Kidney capillary endothelial cell (primary cell): Measurements from ENCODE around the gene ZNF516.
"Not testable (repeated sequence)": the region's sequence is repeated elsewhere in the genome, so short reads cannot be mapped to it uniquely, and the experiment has no call there.

ENCODE experiments used
- DNase-seq: peaks from one replicate; pipeline ENCODE4 v3.0.0-alpha.2; 2018; ENCODE audit warnings: low spot score

ZNF516 gene

GRCh38 chr18:76495006-76495370 lies at the start of gene ZNF516:
TSS of gene ZNF516 (minus strand) at chr18:76495242. CDS start at chr18:76443054, 52,188 bp downstream.
- peak; percentile 32 for DNase-seq

- DNase-seq, result no peak
These were observed 43.8 kb upstream of the ZNF516 start for GRCh38 chr18:76538846-76539245.

DNA sequence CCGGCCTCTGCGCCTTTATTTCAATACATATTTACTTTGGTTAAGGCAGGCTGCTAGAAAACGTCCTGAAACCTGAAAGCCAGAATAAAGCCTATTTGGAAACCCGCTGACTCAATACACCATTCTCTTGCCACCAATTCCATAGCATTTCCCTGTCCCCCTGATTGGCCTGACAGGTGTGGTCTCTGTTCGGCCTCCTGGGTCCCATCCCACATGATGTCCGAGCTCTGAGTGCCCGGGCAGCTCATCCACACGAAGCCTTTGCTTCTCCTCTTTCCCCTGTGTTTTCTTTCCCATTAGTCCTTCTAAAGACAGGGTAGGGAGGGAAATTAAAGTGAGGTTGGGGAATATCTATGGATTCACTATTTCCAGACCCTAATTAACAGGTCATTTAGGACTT lies 42.6 kb upstream of the ZNF516 start:
- DNase-seq, result no peak

DNA sequence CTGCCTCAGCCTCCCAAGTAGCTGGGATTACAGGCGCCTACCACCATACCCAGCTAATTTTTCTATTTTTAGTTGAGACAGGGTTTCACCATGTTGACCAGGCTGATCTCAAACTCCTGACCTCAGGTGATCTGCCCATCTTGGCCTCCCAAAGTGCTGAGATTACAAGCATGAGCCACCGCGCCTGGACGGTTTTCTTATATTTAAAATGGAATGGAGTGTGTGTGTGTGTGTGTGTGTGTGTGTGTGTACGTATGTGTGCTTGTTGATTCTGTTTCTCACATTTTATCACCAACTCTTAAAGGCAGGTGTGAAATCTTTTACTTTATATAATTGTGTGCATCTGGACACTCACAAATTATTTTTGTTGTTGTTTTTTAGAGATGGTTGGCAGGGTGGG lies 41.6 kb upstream of the ZNF516 start:
- not testable (repeated sequence) for DNase-seq

DNA sequence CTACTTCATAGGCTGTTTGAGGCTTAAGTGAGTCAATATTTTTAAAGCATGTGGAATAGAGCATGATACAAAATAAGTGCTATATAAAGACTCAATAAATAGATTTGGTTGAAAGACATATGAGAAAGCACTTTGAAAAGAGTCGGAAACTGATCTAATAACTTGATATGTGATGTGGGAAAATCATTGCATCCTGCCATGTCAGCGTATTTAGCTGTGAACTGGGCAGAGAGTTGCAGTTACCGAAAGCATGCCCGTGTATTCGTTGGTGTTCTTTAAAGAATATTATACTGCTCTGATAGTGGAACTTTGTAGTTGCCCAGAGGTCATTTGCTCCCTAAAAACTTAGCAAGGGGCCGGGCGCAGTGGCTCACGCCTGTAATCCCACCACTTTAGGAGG lies 37.8 kb upstream of the ZNF516 start:
- DNase-seq, result no peak

GRCh38 chr18:76530846-76531245 lies 35.8 kb upstream of the ZNF516 start:
- no peak for DNase-seq

GRCh38 chr18:76530391-76530790 lies 35.3 kb upstream of the ZNF516 start:
- no peak for DNase-seq

- no peak for DNase-seq
These were observed 34.4 kb upstream of the ZNF516 start for GRCh38 chr18:76529433-76529811.

DNA sequence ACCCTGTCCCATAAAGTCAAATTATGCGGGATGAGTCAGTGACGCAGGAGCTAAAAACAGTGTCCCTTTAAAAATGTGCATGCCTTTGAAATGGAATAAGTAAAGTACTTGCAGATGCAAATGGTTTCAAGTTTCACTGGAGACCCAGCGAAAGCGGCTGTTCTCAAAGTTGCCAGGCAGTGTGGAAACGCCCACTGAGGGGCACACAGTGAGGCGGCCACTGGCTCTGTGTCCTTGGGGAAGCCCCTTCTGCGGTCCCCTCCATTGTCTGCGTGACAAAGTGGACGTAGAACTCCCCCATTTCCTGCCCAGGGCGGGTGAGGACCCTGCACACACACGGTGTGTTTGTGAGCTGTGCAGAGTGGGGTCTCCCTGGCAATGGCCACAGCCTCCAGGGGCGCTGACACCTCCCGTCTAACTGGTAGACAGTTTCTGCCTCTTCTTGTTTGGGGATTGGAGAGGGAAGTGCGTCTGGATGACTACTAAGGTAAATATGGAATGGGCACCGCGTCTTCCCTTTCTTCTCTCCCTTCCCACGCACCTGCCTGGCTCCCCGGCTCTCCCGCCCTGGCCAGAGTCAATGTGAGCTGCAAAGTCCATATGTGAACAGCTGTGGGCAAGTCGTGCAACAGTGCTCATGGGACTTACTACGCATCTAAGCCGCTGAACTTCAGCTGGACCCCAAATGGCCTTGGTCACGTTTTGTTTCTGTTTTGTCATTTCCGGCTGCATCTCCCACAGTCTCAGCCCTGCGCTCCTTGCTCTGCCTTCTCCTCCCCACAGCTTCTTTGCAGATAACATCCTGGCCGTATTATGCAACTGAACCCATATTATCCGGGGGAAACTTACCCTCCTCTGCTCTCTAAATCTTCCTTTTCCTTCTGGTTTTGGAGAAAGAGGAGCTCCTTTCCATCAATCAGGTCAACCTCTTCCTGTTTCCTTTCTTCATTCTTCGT lies 33.7 kb upstream of the ZNF516 start:
- DNase-seq, result peak; percentile 5

DNA sequence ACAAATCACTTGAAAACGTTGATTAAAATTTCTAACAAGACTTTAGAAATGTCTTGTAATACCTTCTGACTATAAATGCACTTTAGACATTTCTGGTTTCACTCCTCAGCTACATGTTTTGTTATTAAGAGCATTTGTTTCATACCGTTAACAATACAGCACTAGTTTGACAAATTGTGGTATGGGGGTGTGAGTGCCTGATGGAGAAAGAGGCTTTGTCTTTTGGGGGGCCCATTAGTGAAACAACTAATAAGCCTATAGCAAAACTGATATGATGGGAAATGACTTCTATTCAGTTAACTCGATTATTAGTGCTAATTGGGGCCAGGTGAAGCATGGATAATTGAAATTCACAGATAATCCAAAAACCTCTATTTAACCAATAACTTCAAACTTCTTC lies 30.9 kb upstream of the ZNF516 start:
- no peak for DNase-seq

- DNase-seq, result peak; percentile 9
These were observed 30.1 kb upstream of the ZNF516 start for GRCh38 chr18:76524900-76525698.

- no peak for DNase-seq
These were observed 29.4 kb upstream of the ZNF516 start for GRCh38 chr18:76524477-76524876.

DNA sequence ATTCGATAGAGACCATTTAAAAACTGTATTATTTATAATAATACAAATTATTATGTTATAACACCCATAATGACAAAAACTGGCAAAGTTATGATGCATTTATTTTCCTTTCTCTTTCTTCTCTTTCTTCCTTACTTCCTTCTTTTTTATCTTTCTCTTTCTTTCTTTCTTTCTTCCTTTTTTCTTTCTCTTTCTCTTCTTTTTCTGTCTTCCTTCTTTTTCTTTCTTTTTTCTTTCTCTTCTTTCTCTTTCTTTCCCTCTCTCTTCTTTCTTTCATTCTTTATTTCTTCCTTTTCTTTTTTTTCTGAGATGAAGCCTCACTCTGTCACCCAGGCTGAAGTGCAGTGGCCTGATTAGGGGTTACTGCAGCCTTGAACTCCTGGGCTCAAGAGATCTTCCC lies 27.5 kb upstream of the ZNF516 start:
- DNase-seq, result no peak

- no peak for DNase-seq
These were observed 27.1 kb upstream of the ZNF516 start for GRCh38 chr18:76522122-76522503.

- DNase-seq, result no peak
These were observed 26.5 kb upstream of the ZNF516 start for GRCh38 chr18:76521417-76522121.

- no peak for DNase-seq
These were observed 24.0 kb upstream of the ZNF516 start for GRCh38 chr18:76518860-76519538.

GRCh38 chr18:76518123-76518859 lies 23.2 kb upstream of the ZNF516 start:
- peak; percentile 44 for DNase-seq

DNA sequence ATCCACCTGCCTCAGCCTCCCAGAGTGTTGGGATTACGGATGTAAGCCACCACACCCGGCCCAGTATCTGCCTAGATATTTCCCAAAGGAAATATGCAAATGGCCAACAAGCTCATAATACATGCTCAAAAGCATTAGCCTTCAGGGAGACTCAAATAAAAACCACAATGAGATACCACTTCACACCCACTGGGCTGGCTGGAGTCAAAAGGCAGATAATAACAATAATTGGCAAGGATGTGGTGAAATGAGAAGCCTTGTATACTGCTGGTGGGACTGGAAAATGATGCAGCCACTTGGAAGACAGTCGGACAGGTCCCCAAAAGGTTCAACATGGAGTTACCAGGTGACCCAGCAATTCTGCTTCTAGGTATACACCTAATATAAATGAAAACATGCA lies 20.5 kb upstream of the ZNF516 start:
- DNase-seq, result no peak

DNA sequence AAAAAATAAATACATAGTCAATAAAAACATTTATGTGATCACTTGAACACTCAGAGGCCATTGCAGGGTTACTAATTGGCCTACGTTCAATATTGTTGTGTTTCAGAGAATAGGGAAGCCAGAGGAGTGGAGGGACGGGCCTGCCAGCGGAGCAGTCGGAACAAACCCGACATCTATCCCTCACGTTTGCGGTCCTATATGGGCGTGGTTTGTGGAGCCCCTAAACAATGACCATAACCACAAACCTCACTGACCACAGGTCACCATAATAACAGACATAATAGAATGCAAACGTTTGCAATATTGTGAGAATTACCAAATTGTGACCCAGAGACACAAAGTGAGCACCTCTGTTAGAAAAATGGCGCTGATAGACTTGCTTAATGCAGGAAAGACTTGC lies 19.5 kb upstream of the ZNF516 start:
- no peak for DNase-seq

DNA sequence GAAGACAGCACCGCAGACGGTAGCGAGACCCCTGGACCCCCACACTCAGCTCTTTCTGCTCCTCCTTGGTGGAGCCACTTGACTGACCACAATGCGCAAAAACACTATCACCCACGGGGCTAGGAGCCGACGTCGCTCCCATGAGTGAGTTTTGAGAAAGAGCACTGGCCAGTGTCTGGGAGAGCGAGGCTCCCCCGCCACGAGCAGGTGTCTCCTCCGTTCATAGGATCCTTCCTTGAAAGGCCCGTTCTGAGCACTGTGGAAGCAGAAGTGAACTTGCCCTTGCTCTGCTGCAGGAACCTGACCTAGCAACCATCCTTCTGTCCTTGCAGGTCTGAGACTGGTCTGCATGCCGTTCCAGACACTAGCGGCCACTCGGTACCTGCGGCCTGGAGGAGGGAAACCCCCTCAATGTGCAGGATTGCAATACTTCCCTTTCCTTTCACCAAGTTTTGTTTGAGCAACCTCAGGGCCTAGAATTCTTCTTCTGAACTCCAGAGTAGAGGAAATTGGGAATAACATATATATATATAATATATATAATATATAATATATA lies 12.9 kb upstream of the ZNF516 start:
- no peak for DNase-seq
